ENCODE measurements around the gene NR6A1. TPM values are rescaled to one million over a fixed set of nuclear protein-coding genes. Genes with fewer than 3 reads are reported as not detected.

NR6A1 gene
- total RNA-seq, 1 donor from 2014 or later: 2.3 TPM

DNA sequence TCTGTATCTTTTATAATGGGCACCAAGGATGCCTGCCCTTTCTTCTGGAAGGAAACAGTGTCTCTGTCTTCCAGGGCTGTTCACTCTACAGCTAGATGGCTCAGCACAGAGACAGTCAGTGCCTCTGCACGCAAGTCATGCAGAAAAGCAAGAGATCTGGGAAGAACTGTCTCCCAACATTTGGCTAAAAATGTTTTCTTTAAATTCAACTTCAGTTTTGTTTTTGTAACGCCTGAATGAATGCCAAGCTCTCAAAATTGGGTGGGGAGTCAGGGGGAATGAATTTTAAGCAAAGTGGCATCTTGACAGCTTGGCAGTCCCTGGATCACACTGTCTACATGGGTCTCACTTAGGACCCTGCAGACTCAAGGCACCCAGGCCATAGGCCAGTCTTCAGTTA is 18.4 kb upstream of the NR6A1 start:
- Mint-ChIP-seq H3K36me3 (ENCODE audit: low read depth) (no peaks in the 10 kb centered on the region), H3K4me1 (no peaks in the 10 kb centered on the region), H3K27ac (no peak overlapping the region), H3K27me3 (peaks cover 12% of the 10 kb centered on the region), H3K4me3 (no peak overlapping the region), H3K9me3 (no peaks in the 10 kb centered on the region)
- no peak for DNase-seq
- intact Hi-C loops (cut with micrococcal nuclease): no loop called here

DNA sequence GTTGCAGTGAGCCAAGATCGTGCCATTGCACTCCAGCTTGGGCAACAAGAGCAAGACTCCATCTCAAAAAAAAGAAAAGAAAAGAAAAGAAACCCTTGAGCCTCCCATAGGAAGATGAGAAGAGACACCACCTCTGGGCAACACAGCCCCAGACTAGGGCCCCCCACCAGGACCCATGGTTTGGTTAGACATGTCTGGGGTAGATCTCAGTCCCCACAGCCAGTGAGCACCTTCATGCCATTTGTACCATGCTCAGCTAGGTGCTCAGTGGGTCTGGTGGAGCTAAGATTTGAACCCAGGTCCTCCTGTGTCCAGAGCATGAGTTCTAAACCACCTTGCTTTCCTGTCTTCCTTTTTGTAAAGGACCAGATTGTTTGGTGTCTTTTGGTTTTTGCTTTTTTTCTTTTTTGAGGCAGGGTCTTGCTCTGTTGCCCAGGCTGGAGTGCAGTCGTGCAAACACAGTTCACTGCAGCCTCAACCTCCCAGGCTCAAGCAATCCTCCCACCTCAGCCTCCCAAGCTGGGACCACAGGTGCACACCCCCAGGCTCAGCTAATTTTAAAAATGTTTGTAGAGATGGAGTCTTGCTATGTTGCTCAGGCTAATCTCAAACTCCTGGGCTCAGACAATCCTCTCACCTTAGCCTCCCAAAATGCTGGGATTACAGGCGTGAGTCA is 17.6 kb upstream of the NR6A1 start:
- H3K27ac Mint-ChIP-seq: no peak overlapping the region
- H3K4me1 Mint-ChIP-seq: no peaks in the 10 kb centered on the region
- intact Hi-C loops (cut with micrococcal nuclease): no loop called here
- H3K27me3 Mint-ChIP-seq: peaks cover 12% of the 10 kb centered on the region
- DNase-seq: no peak
- H3K4me3 Mint-ChIP-seq: no peak overlapping the region
- no peaks in the 10 kb centered on the region for H3K9me3 Mint-ChIP-seq
- no peaks in the 10 kb centered on the region for H3K36me3 Mint-ChIP-seq (ENCODE audit: low read depth)

DNA sequence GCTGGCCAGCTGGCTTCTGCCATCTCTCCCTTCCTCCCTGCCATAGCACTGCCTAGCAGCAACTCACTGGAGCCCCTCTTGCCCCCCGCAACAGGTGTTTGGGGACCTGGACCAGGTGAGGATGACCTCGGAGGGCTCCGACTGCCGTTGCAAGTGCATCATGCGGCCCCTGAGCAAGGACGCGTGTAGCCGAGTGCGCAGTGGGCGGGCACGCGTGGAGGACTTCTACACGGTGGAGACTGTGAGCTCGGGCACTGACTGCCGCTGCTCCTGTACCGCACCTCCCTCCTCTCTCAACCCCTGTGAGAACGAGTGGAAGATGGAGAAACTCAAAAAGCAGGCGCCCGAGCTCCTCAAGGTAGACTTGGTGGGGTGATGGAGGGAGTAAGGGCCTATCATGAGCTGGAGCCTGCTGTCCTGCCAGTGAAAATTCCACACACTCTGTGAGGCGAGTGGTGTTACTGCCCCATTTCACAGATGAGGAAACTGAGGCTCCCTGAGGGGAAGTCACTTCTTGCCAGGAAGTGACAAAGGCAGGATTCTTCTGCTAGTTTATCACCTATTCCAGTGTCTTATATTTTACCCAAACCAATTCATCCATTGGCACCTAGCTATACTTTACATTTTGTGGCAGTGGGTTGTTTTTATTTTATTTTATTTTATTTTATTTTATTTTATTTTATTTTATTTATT is 15.9 kb upstream of the NR6A1 start:
- H3K4me3 Mint-ChIP-seq: no peak overlapping the region
- intact Hi-C loops (cut with micrococcal nuclease): no loop called here

DNA sequence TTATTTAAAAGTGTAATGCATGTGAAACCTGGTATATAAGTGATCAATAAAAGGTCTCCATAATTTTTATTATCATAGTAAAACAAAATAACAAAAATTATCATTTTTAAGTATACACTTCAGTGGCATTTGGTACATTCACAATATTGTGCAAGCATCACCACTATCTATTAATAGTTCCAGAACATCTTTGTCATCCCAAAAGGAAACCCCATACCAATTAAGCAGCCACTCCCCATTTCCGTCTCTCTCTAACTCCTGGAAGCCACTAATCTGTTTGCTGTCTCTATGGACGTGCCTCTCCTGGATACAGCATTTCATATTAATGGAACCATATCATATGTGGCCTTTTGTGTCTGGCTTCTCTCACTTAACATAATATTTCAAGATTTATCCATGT is 13.4 kb upstream of the NR6A1 start:
- Mint-ChIP-seq H3K4me3 (no peak overlapping the region), H3K27ac (no peak overlapping the region), H3K27me3 (peaks cover 8% of the 10 kb centered on the region), H3K4me1 (no peaks in the 10 kb centered on the region), H3K9me3 (no peaks in the 10 kb centered on the region), H3K36me3 (ENCODE audit: low read depth) (no peaks in the 10 kb centered on the region)
- intact Hi-C loops (cut with micrococcal nuclease): no loop called here
- DNase-seq: no peak

More for the DNA sequence above, 15.9 kb upstream of the NR6A1 start:
- H3K9me3 Mint-ChIP-seq: no peaks in the 10 kb centered on the region
- peaks cover 12% of the 10 kb centered on the region for H3K27me3 Mint-ChIP-seq
- no peaks in the 10 kb centered on the region for H3K36me3 Mint-ChIP-seq (ENCODE audit: low read depth)
- no peak overlapping the region for H3K27ac Mint-ChIP-seq
- no peak for DNase-seq
- H3K4me1 Mint-ChIP-seq: no peaks in the 10 kb centered on the region

DNA sequence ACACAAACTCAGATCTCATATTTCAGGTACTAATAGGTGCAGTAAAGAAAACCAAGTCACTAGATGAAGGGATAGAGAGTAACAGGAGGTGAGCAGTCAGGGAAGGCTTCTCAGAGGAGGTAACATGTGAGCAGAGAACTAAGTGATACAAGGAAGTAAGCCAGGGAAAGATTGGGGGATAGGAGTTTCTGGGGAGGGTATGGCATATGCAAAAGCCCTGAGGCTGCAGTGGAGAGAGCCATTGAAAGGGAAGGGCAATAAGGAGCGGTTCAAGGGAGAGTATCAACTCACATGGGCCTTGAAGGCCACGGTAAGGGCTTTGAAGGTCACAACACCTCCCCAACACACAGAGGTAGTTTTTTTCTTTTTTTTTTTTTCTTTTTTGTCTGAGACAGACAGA is 12.7 kb upstream of the NR6A1 start:
- intact Hi-C loops (cut with micrococcal nuclease): no loop called here
- DNase-seq: no peak
- Mint-ChIP-seq H3K36me3 (ENCODE audit: low read depth) (no peaks in the 10 kb centered on the region), H3K4me3 (no peak overlapping the region), H3K27ac (no peak overlapping the region), H3K4me1 (no peaks in the 10 kb centered on the region), H3K27me3 (peaks cover 8% of the 10 kb centered on the region), H3K9me3 (no peaks in the 10 kb centered on the region)

DNA sequence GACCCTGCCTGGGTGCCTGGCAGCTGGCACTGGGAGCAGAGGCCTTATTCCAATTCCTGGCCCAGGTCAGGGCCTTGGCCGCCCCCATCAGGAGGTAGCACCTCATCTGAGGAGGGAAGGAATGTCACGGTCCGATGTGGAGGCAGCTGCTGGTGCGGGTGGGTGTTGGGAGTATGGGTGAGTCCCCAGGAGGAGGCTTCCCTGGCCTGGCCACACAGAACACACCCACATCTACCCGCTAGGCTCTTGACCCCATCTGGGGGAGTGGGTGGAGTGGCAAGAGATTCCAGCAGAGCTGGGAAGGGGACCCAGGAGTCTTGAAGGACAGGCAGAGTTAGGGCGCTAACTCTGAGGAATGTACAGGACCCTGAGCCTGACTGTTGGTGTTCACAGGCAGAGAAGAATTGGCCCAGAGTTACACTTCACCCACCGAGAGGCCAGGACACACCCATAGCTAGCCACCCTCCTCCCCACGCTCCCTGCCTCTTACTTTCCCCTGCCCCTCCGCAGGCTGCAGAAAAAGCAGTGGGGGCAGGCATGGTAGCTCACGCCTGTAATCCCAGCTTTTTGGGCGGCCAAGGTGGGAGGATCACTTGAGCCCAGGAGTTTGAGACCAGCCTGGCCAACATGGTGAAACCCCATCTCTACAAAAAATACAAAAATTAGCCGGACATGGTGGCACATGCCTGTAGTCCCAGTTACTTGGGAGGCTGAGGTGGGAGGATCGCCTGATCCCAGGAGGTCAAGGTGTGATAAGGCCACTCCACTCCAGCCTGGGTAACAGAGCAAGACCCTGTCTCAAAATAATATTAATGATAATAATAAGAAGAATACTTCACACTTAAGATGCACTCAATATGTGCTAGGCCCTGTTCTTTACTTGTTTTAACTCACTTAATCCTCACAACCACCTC is 11.8 kb upstream of the NR6A1 start:
- H3K9me3 Mint-ChIP-seq: no peaks in the 10 kb centered on the region
- DNase-seq: no peak
- H3K27ac Mint-ChIP-seq: no peak overlapping the region
- H3K4me3 Mint-ChIP-seq: no peak overlapping the region
- intact Hi-C loops (cut with micrococcal nuclease): no loop called here
- peaks cover 12% of the 10 kb centered on the region for H3K27me3 Mint-ChIP-seq
- no peaks in the 10 kb centered on the region for H3K36me3 Mint-ChIP-seq (ENCODE audit: low read depth)
- H3K4me1 Mint-ChIP-seq: no peaks in the 10 kb centered on the region

DNA sequence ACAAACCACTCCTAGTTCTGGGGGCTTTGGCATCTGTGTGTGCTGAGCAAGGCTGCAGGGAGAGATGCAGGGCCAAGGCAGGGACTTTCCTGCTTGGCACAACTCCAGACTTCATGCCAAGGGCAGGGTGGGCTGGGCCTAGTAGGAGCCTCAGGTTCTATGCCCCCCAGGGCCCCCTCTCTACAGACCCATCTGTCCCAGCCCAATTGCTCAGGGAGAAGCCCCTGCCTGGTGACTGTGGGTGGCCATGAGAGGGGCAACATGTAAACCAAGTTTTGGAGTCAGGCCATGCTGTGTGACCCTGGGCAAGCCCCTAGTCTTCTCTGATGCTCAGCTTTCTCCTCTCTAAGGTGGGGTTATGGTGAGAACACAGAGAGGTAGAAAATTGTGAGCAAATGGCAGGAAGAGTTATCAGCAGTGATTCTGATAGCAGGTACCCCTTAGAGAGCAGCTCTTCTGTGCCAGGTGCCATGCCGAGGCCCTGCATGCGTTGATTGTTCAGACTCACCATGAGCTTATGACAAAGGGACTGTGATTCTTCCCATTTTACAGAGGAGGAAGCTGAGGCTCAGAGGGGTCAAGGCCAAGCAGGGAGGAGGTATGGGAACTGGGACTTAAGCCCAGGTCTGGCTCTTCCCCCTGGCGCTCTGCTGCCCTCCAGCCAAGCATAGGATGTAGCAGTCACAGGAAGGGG is 11.0 kb upstream of the NR6A1 start:
- Mint-ChIP-seq H3K27ac (no peak overlapping the region), H3K9me3 (no peaks in the 10 kb centered on the region), H3K4me3 (no peak overlapping the region), H3K36me3 (ENCODE audit: low read depth) (no peaks in the 10 kb centered on the region), H3K27me3 (peaks cover 15% of the 10 kb centered on the region), H3K4me1 (no peaks in the 10 kb centered on the region)
- intact Hi-C loops (cut with micrococcal nuclease): no loop called here
- DNase-seq: no peak

DNA sequence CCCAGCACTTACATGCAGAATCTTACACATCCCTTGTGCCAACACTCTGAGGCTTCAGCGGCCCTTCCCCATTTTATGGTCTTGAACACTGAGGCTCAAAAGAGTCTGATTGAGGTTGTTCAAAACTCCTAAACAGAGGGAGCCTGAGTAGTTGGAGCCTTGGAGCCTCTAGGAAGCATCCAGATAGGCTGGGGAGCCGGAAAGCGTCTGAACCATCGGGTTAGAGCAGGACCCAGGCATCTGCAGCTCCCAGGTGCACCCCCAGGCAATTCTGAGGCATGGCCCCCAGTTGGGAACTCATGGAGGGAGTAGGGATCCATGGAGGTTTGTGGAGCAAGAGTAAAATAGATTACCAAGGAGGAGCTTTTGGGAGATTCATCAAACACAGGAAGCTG is 9.6 kb upstream of the NR6A1 start:
- H3K4me3 Mint-ChIP-seq: no peak overlapping the region

DNA sequence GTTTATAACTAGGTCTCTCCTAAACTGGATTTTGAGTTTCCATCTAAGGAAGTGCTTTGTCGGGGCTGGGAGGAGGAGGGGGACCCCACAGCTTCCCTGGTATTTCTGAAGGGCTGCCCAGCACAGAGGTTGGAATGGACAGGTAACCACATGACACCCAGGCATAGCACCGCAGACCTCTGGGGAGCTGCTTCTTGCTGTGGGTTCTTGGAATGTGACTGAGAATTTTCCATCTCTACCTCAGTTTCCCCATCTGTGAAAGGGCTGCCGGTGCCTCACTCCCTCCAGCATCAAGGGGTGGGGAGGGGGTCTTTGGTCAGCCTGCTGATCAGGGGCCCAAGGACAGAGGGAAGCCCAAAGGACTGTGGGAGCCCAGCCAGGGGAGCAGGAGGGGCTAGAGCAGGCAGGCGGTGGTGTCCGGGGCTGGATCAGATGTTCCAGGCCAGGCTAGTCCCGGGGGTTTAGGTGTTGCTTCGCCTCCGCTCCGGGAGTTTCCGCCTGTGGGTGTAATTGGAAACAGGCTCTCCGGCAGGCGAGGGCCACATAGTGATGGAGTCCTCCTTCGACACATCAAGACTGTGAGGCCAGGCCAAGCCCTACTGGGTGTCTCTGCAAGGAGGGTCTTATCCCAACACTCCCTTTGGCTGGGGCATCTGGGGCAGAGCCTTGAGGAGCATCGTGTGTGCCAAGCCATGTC is 9.1 kb upstream of the NR6A1 start:
- H3K4me1 Mint-ChIP-seq: peaks cover 8% of the 10 kb centered on the region
- intact Hi-C loops (cut with micrococcal nuclease): no loop called here
- H3K9me3 Mint-ChIP-seq: no peaks in the 10 kb centered on the region
- no peaks in the 10 kb centered on the region for H3K36me3 Mint-ChIP-seq (ENCODE audit: low read depth)
- no peak overlapping the region for H3K27ac Mint-ChIP-seq
- no peak overlapping the region for H3K4me3 Mint-ChIP-seq
- peaks cover 29% of the 10 kb centered on the region for H3K27me3 Mint-ChIP-seq
- DNase-seq: no peak

More for the DNA sequence above, 9.6 kb upstream of the NR6A1 start:
- no peak for DNase-seq
- Mint-ChIP-seq H3K27me3 (peaks cover 25% of the 10 kb centered on the region), H3K36me3 (ENCODE audit: low read depth) (no peaks in the 10 kb centered on the region), H3K27ac (no peak overlapping the region), H3K4me1 (peaks cover 8% of the 10 kb centered on the region), H3K9me3 (no peaks in the 10 kb centered on the region)
- intact Hi-C loops (cut with micrococcal nuclease): no loop called here

DNA sequence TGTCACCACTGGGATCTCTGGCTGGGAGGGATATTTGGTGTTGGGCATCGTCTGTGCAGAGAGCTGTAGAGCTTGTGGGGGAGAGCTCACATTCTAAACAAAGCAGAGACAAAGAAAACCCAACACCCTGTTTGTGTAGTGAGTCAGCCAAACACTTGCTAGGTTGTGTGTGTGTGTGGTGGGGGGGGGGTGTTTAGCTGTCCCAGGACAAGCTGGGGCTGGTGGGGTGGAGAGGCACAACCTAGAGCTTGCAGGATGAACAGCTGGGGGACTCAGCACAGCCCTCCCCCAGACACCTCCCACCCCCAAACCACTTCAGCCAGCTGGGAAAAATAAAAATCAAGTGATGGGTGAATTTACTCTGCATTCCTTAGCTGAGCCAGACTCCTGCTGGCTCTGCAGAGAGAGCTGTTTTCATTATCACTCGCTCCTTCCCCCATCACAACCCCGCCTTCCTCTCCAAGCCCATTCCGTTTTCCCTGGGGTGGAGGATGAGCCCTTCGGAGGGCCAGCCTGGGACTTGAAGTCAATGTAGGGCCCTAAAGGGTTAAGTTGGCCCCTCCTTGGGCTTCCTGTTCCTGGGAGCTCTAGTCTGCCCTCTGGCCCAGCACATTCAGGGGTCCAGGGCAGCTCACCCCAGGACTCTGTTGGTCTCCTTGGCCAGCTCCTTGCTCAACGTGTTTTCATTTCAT is 8.4 kb upstream of the NR6A1 start:
- Mint-ChIP-seq H3K4me3 (no peak overlapping the region), H3K27me3 (peaks cover 31% of the 10 kb centered on the region), H3K36me3 (ENCODE audit: low read depth) (no peaks in the 10 kb centered on the region), H3K9me3 (no peaks in the 10 kb centered on the region), H3K27ac (no peak overlapping the region), H3K4me1 (peaks cover 8% of the 10 kb centered on the region)
- intact Hi-C loops (cut with micrococcal nuclease): no loop called here
- no peak for DNase-seq

DNA sequence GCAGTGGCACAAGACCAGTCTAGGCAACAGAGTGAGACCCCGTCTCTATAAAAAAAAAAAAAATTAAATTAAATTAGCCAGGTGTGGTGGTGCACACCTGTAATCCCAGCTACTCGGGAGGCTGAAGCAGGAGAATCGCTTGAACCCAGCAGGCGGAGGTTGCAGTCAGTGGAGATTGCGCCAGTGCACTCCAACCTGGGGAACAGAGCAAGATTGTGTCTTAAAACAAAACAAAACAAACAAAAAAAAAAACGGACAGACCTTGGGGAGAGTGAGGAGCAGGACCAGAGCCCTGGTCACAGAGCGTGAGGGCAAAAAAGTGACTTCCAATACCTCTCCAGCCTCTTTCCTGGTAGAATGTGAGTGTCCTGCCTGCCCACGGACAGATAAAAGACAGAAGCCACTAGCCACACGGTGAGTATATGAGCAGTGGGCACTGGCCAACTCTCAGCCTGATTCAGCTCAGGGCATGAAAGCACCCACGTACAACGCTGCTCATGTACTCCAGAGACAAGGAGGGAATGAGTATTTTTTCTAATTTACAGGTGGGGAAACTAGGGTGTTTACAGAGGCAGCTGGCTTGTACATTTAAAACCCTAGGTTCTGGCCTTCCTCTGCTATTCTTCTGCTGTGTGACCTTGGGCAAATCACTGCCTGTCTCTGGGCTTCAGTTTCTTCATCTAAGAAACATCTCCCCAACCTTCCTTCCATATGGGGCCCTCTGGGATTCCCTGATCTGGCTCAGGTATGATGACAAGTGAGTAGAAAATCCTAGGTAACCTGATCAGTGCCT is 7.7 kb upstream of the NR6A1 start:
- intact Hi-C loops (cut with micrococcal nuclease): no loop called here
- Mint-ChIP-seq H3K4me1 (peaks cover 15% of the 10 kb centered on the region), H3K36me3 (ENCODE audit: low read depth) (no peaks in the 10 kb centered on the region), H3K4me3 (no peak overlapping the region), H3K9me3 (no peaks in the 10 kb centered on the region), H3K27me3 (peaks cover 34% of the 10 kb centered on the region), H3K27ac (no peak overlapping the region)
- DNase-seq: no peak

DNA sequence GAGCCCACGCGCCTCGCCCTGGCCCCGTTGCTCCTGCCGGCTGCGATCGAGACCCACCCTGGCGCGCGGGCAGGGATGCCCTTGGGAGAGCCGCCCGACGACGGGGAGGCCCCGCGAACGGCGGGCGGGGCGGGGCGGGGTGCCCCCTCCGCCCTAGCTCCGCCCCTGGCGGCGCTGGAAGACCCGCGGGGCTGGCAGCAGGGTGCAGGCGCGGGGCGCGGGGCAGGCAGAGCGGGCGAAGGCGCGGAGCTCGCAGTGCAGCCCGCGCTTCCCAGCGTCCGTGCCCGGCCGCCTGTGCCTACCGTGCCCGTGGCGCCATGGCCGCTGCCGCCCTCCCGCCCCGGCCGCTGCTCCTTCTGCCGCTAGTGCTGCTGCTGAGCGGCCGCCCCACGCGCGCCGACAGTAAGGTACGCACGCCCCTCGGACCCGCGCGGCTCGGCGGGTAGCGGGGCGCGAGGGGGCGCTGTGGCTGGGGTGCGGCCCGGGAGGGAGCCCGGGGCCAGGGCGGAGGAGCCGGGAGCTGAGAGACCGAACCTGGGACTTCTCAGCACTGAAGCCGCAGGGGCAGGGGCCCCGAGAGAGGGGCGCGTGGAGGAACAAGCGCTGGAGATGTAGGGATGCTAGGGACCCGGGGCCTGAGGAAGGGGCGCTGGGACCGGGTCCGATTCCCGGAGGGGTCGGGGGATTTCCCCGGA is 6.0 kb upstream of the NR6A1 start, which contains the start of gene OLFML2A:
Gene OLFML2A (plus strand): TSS at position 180 of the 695 bp plus-strand sequence. CDS start 138 bp downstream, at position 318.
- no peaks in the 10 kb centered on the region for H3K9me3 Mint-ChIP-seq
- peaks cover 26% of the 10 kb centered on the region for H3K4me1 Mint-ChIP-seq
- peak; percentile 72 for DNase-seq
- H3K36me3 Mint-ChIP-seq (ENCODE audit: low read depth): no peaks in the 10 kb centered on the region
- intact Hi-C loops (cut with micrococcal nuclease): no loop called here
- H3K27ac Mint-ChIP-seq: no peak within 1 kb of the TSS
- H3K4me3 Mint-ChIP-seq: peak within 1 kb of the TSS; percentile 77
- H3K27me3 Mint-ChIP-seq: peaks cover 39% of the 10 kb centered on the region
